SHP77 treated with DMSO at 0.1 percent for 48 hours (cell line): Measurements from ENCODE around the gene MAFG.

ENCODE experiments used
- DNase-seq: peaks from one replicate; lab custom pipeline; 2025; lab: John Stamatoyannopoulos, UW

The MAFG gene

DNA sequence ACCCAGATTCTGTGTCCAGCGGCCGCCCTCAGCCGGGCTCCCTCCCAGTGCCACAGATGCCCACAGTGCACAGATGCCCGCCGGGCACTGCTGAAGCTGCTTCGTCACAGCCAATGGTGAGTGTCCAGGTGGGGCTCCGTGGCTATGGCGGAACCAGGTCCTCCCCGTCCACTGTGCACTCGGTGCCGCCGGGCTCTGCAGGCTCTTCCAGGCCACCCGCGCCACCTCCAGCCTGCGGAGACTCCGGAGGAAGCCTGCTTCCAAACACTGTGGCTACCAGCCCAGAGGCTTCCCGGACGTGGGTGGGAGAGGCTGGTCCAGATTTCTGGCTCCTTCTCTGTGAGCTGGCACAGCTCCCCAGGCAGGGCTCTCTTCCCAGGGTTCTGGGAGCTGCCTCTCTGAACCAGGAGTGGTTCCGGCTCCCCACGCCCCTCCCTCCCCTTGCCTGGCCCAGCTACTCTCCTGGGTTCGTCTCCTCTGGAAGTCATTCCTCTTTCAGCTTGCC, 12.4 kb upstream of the MAFG start:
- DNase-seq, result no peak

DNA sequence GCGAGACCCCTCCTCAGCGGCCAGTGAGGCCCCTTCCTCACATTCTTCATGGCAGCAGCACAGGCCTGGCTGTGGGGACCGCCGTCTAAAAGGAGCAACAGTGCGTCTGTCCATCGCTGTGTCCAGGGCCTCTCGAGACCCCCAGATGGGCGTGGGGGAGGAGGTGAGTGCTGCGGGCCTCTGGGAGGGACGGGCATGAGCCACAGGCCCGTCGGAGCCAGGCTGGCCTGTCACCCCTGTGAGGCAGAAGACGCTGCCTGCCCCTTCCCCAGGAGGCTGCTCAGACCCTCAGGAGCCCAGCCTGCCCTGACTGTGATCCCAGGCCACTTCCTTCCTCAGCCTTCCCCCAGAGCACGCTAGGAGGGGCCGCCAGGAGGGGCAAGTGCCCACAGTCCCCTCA, 11.7 kb upstream of the MAFG start:
- DNase-seq, result no peak

DNA sequence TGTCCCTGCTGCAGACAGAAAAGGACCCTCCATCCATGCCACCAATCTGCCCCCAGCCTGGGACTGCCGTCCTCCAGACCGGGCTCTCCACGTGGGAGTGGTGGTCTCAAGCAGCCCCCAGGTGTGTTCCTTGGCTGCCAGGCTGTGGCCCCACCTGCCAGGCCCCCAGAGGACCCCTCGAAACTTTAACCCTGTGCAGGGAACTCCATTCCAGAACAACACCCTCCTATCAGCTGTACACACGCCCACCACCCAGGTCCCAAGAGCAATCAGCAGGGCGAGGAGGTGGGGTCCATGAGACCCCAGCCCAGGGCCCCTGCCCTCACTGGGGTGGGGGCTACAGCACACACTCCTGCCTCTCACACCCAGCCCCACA, 8.2 kb upstream of the MAFG start:
- no peak for DNase-seq

DNA sequence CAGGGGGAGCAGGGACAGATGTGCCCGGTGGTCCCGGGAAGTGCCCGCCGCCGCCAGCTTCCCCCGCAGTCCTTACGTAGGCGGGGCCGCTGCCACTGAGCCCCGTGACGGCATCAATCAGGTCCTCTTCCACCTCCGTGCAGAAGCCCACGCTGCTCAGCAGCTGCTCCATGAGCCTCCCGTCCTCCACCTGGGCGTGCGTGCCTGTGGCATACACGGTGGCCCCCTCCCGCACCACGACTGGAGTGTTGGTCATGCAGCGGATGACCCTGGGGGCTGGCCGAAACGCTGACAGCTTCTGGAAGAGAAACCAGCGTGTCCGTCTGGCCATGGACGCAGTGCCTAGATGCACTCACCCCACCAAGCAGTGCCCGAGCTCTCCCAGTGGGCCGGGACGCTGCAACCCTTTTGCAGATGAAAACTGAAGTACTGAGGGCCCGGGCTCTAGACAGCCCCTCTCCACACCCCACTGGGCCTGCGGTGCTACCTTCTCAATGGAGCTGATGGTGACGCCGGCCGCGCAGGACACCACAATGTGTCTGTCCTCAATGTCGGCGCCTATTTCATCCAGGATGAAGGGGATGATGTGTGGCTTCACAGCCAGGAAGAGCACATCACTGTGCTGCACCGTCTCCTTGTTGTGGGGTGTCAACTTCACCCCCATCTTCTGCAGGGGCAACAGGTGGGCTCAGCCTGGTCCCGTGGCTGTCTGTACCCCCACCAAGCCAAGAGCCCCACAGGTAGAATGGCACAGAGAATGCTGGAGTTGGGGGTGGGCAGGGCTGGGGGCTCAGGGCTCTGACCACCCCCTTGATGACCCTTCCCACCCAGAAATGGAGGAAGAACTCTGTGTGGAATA, 7.5 kb upstream of the MAFG start:
- DNase-seq, result no peak

DNA sequence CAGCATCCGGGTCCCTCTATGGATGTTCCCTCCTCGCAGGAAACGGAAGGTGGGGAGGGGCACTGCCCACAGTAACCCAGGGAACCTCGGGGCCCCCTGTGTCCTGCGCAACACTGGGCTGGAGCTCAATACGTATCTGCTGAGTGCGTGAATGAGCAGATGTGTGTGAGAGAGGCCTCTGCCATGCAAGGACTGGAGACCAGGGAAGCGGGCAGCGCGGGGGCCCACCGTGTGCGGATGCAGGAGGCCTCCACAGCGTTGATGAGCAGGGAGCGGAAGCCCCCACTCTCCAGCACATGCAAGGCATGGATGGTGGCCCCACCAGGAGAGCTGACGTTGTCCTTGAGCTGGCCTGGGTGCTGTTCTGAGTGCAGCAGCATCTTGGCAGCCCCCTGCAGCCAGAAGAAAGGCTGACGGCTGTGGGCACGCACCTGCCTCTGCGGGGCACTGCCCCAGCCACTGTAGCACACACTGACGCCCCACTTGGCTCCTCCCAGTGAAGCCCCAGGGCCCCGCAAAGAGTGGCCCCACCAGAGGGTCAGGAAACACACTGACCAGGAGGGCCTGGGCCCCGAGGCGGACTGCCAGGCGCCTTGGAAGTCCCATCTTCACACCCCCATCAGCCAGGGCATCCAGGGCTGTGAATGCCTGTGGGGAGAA, 6.7 kb upstream of the MAFG start:
- no peak for DNase-seq

DNA sequence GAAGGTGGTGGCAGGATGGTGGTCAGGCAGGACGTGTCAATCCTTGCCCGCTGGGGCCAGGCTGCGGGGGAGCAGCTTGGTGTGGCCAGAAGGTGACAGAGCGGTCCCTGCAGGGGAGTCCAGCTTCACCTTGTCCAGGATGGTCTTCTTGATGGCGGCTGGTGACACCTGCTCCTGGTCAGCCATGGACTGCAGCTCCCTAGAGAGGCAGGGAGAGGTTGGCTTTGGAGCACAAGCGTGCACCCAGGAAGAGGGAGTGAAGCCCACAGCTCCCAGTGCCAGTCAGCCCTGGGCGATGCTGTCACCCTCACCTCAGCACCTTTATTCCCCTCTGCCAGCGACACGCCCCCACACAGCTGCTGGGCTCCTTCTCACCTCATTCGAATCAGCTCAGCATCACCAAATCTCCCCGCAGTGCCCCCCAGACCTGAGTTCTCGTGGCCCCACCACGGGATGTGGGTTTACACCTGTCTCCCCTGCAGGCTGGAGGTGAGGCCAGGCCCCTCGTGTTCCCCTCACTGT, 5.7 kb upstream of the MAFG start:
- no peak for DNase-seq

DNA sequence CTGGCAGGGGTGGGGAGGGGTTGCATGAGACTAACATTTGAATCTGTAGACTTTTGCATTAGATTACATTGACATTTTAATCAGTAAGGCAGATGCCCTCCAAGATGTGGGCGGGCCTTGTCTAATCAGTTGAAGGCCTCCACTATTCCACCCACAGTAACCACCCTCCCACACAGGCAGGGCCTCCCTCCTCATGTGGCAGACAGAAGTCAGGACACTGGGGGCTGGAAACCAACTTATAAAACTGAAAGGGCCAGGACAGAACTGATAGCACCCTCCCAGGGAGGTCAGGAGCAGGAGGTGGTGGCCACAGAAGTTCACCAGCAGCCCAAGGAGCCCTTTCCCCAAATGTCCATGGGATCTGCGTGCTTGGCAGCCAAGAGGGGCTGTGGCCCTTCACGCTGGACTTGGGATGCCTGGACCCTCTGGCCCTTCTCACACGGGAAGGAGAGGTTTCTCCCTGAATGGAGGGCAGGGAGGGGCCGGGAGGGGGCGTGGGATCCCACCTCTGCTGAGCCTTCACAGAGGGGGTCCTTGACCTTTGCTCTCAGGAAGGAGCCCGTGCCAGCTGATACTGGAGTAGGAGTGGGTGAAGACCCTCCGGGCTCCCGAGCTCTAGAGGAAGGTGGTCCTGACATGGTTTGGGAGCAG, 4.9 kb upstream of the MAFG start:
- no peak for DNase-seq

DNA sequence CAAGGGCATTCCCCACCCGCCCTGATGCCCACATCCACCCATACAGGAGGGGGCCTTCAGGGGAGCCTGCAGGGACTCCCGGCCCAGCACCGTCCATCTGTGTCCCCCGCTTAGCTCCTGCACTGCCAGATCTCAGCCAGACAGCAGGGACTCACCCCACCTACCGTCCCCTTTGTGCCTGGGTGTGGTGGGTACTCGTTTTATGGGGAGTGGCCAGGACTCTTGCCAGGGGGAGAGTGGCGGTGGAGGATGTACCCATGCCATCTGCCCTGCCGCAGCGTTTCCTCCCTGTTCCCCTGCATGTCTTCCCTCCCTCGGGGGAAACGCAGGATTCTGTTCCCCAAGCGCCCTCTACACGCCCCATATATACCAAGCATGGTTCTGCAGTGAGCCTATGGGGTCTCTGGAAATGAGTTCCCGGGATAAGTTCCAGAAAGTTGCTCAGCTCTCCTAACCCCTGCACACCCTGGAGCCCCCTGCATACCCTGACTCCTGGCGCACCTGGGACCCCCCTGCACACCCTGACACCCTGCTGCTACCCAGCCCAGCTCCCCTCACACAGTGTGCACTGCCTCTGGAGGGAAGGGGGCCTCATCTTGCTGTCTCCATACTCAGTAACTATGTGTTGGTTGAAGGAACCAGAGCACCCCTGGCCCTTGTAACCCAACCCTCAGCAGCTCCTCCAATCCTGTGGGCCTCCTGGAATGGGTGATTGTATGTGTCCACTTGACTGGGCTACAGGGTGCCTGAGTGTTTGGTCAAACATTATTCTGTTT, 4.2 kb upstream of the MAFG start:
- no peak for DNase-seq

DNA sequence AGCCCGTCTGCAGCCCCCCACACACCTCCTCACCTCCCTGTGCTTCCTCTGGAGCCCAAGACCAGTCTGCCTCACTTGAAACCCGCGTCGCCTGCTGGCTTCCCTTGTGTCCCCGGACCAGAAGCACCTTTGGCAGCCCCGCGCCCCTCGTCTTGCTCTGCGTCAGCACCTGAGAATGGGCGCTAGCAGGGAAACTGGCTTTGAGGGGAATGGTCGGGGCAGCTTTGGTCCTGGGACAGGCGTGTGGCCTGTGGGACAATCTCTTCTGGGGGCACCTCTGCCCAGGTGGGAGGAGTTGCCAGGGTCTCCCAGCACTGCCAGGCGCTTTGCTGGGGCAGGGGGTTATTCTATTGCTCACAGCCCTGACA, 3.6 kb upstream of the MAFG start:
- DNase-seq, result no peak

DNA sequence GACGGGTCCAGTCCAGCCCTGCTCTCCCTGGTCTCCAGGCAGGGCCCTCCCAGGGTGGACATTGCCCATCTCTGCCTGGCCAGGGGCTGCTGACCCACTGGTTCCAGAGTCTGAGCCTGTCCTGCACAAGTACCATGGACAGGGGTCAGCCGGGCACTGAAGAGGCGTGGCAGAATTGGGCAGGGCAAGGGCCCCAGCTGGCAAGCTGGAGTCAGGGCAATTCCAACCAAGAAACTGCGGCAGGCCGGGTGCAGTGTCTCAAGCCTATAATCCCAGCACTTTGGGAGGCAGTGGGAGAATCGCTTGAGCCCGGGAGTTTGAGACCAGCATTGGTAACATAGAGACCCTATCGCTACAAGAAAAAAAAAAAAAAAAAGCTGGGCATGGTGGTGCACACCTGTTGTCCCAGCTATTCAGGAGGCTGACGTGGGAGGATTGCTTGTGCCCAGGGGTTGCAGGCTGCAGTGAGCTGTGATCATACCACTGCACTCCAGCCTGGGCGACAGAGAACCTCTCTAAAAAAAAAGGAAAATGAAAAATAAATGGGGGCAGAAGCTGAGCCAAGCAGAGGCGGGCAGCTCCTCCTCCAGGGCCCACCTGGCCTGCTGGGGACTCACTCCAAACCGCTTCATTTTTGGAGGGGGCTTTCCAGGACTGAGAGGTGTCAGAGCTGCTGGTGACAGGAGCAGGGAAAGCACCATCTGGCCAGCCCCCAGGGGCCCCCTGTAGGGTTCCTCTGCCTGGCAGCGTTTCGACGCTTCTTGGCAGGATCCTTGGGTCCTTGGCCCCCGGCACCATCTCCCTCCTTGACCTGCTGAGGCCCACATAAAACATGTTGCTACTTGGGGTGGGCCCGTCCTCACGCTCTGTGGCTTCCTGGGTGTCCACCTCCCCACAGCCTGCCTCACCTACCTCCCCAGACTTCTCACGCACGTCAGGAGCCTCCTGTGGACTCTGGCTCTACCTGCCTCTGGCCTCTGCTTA, 2.9 kb upstream of the MAFG start:
- no peak for DNase-seq

DNA sequence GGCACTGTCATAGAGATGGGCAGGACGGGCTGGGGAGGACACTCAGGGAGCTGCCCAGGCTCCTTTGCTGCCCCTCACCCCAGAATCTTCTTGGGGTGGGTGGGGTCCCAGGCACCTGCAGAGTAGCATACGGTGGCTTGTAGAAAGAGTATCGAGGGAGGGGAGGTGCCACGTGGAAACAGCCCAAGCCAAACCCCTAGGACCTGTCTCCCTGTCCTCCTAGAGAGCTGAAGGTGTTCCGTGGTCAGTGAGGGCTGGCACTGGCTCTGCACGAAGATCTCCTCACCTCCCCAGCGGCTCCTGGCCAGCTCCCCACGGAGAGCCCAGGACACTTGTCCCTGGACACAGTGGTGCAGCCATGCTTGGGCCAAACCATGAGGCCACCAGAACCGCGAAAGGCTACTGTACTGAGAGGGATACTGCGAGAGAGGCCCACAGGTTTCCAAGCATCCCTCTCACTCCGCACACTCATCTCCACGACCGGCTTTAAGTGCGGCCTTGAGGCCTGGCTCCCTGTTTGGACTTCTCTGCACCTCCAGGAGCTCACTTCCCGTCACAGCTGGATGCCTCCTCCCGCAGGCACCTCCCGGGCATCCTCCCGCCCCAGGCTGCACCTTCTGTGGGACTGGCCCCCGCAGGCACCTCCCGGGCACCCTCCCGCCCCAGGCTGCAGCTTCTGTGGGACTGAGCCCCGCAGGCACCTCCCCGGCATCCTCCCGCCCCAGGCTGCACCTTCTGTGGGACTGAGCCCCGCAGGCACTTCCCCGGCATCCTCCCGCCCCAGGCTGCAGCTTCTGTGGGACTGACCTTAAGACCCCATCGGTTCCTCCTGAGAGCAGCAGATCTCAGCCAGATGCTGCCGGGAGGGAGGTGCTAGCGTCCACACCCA, 2.0 kb upstream of the MAFG start:
- DNase-seq, result no peak

DNA sequence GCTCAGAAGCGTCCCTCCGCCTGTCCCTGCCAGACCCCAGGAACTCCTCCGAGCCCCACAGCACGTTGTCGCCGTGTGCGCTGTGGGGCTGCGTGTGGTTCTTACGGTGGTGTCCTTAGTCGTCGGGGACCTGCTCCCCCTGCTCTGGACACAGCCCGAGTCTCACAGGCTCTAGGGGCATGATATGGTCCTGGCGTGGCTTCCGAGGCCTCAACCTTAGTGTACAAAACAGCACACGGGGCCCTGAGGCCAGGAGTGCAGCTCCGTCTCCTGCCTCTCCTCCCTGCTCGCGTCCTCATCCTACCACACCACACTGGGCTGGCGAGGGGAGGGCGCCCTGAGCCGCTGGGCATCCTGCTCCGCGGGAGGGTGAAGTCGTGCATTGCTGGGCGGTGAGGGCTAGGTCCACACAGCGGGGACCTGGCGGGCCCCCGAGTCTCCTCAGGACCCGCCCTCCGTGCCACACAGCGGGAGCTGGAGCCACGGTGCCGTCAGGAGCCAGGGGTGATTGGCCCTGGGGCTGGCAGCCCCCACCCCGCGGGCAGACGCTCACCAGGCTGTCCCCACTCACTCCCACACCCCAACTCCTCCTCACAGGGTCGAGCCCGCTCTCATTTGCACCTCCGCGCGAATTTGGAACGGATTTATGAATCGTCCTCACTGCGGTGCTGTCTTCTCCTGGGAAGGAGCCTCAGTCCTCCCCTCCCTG, 1.2 kb upstream of the MAFG start:
- no peak for DNase-seq

DNA sequence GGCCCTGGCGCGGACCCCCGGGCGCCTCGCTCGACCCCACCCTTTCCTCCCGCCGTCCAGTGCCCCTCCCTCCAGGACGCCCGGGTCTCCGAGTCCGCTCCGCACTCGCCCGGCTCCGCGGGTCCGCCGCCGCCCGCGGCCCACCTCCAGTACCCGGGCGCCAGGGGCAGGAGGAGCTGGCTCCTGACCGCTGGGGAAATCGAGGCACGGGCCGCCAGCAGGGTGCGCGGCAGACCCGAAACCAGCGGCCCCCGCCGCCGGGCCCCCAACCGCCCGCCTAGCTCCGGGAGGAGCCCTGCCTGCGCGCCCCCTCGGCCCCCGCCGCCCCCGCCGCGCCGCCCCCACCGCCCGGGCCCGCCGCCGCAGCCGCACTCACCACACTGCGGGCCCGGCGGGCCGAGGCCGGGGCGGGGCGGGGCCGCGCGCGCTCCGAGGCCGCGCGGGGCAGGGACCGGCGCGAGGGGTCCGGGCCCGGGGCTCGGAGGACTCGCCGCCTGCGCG, 333 bp downstream of the MAFG start:
- no peak for DNase-seq

DNA sequence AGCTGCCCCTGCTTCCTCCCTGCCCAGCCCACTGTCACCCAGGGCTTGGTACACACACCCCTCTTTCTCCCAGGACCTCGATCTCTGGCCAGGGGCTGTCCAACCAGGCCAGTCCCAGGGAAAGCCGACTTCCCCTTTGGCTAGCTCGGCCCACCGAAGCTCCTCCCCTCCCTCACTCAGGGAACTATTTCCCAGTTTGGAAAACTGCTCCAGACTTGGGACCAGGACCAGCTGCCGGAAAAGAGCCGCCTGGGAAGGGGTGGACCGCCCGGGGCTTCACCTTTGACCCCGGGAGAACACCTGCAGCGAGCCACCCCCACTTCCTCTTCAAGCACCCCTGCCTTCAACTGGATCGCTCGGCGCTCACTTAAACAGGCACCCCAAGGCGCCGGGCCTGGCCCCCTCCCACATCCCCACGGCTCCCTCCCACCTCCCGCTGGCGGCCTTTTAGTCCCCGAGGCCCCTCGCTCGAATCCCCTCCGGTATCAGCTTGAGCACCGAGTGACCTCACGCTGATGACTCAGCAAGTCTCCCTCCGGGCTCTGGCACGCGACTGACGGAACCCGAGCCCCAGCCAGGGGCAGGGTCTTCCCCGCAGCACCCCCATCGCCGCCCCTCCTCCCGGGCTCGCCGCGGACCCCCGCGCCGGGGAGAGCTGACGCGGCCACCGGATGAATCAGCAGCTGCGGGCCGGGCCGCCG, 934 bp downstream of the MAFG start:
- DNase-seq, result peak; percentile 10

DNA sequence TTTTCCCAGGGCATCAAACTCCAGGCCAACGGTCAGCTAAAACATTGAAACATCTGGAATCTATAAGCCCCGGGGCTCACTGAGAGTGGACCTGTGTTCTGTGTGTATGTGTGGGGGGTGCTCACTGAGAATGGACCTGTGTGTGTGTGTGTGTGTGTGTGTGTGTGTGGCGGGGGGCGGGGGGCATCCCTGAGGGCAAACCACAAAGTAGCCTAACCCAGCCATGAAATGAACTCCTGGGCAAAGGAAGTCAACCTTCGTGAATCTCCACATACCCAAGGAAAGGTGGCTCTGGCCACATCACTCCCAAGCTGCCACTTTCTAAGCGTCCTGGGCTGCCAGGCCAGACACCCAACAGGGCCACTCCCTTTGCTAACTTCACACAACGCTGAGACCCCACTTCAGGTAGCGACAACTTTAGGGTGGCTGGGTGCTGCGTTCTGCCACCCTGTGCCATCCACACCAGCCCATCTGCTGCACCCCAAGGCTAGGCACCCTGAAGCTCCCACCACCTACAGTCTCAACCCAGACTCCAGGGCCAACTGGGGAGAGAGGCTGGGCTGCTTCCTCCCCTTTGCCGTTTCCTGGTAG, 1.6 kb downstream of the MAFG start:
- DNase-seq, result no peak

DNA sequence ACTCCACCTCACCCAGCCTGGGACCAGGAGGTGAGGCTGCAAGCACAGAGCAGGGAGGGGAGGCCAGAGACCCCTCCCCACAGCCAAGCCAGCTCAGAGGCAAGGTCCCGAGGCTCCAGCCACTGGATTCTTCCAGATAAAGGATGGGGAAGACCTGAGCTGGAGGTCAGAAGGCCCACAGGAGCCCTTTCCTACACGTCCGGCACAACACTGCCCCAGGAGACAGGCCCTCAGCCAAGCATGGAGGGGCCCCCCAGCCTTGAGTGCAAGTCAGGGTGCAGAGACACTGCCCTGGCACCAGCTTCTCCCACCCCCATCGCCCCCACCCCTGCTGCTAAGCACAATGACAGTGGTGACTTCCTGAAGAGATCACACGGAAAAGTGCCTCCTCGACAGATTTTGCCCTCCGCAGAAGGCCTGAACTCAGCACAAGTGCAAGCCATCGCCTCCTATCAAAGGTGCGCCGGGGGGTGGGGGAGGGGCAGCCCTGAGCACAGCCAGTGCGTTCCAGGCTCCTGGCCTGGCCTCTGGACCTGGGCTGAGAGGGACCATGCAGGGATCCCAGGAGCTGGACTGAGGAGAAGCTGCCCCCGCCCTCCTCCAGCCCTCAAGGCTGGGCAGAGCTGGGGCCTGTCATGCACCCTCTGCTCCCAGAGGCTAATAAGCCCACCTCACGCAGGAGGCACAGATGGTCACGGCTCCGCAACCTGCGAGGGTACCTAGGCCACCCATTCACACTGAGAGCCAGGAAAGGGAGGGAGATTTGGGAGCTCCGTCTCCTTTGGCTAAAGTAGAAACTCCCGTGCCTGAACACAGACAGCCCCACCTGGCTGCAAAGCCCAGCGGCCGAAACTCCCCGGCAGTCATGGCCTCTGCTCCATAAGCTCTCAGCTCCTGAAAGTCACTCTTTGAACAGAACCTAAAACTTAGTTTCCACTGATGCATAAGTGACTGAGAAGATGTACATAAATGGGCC, 2.7 kb downstream of the MAFG start:
- no peak for DNase-seq
